HG02870 (cell line): ENCODE data around the gene LCE2D.
"Not testable (repeated sequence)": the region's sequence is repeated elsewhere in the genome, so short reads cannot be mapped to it uniquely, and the experiment has no call there.

Source experiments
- ATAC-seq: cut with Tn5 transposase; IDR thresholded peaks from one replicate; pipeline ENCODE4 v1.9.1; 2021; ENCODE audit warnings: mild to moderate bottlenecking, moderate library complexity; ENCODE audit not compliant: unreplicated experiment

The LCE2D gene

GRCh38 chr1:152663098-152663497, at the start of gene LCE2D:
Gene LCE2D (plus strand): TSS chr1:152663380. CDS start chr1:152664106, 726 bp downstream.
- ATAC-seq = no peak

- ATAC-seq = no peak
Observed at GRCh38 chr1:152613511-152613910, 49.7 kb upstream of the LCE2D start, which contains the start of gene LCE3B. Gene LCE3B (plus strand): TSS chr1:152613811. CDS start chr1:152613811, 0 bp downstream.

GRCh38 chr1:152621993-152622392, 41.2 kb upstream of the LCE2D start:
- no peak for ATAC-seq

GRCh38 chr1:152622803-152623202, 40.4 kb upstream of the LCE2D start, which contains the start of gene LCE3A:
Gene LCE3A (minus strand): TSS chr1:152623103. CDS start chr1:152623103, 0 bp downstream.
- no peak for ATAC-seq

- ATAC-seq = no peak
Observed at GRCh38 chr1:152623203-152623844, 39.9 kb upstream of the LCE2D start.

DNA sequence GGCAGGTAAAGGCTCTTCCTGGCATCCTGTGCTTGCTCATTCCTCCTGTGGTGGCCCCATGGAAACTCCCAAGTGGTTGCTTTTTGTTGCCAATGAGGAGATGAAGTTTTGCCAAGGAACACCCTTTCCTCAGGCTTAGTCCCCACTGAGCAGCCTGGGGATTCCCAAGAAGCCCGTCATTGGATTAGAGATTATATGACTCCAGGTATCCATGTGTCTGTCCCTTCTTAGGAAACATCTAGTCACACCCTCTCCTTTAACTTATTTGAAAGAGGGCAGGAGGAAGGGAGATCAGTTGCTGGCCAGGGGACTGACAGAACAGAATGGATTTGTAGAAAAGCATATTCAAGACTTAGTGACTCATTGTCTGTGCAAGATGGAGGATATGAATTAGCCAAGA, 36.4 kb upstream of the LCE2D start:
- ATAC-seq = no peak

DNA sequence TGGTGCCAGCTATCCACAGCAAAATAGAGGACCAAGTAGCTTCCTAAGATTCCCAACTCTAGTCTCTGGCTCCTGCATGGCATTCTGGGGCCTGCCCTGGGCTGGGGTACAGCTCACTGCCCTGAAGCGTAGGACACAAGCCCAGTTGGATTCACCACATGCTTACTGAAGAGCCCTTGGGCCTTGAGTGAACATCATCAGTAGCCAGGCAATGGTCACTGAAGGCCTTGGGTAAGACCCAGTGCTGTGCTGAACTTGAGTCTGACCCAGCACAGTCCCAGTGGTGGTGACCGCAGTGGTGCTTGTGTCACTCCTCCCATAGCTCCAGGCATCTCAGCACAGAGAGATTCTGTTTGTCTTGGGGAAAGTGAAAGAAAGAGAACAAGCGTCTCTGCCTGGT, 32.6 kb upstream of the LCE2D start:
- ATAC-seq = no peak

DNA sequence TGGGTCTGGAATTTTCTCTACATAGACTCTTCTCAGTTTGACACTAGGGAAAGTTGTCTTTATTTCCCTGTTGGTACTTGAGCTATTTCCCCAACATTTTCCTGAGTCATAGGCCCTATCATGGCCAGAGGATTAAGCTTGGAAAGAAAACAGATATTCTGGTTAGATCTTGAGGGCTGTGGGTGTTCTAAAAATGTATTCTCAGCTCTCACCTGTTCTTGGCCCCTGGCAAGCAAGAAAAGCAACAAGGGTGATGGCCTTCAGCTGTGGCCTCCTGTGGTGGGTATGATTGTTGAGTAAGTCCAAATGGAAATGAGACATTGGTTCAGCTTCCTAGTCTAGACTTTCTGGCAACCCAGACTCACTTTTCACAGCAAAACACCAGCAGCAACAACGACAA, 22.8 kb upstream of the LCE2D start:
- ATAC-seq = no peak

DNA sequence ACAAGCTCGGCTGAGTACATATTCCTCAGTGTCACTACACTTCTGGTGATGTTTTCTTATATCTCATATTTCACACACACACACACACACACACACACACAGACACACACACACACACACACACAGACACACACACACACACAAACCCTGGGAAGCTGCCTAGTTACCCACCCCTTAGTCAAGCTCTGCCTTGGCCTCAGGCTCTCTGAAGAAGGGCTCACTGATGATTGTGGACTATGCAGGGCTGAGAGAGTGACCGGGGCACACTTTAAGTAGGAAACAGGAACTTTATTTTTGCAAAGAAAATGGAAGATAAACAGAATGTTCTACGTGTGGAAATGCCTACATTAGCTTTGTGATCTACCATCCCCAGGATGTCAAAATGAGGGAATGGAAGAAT, 19.2 kb upstream of the LCE2D start:
- ATAC-seq = no peak

DNA sequence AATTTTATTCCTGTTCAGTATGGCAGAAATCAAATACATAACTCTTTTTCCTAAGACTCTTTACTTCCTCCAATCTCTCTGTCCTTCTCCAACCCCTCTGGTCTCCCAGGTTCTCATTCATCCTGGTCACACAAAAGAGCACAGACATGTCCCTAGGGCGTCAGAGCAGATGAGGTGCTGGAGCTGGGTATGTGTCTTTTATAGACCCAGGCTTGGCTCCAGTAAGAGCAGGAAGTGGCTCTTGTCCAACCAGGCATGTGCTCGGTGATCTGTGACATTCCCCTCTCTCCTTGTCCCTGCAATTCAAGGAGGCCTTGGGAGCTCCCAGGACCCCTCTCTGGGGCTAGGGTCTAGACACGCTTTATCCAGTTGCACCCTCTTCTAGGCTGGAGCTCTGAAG, 18.0 kb upstream of the LCE2D start:
- no peak for ATAC-seq

DNA sequence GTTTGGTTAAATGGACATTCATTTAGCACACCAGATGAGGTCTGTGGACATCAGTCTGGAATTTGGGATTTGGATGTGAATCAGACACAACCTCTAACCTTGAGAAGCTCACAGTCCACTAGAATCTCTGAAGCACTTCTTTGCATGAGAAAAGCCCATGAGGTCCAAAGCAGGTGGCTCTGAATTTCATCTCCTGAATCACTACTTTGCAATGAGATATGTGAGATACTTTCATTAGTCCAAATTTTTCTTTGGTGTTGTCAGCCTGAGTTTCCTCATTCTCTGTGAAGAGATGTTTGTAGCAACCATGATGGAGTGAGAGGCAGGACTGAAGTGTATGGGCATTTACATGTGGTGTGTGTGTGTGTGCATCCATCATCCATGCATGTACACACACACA, 16.5 kb upstream of the LCE2D start:
- ATAC-seq = no peak

DNA sequence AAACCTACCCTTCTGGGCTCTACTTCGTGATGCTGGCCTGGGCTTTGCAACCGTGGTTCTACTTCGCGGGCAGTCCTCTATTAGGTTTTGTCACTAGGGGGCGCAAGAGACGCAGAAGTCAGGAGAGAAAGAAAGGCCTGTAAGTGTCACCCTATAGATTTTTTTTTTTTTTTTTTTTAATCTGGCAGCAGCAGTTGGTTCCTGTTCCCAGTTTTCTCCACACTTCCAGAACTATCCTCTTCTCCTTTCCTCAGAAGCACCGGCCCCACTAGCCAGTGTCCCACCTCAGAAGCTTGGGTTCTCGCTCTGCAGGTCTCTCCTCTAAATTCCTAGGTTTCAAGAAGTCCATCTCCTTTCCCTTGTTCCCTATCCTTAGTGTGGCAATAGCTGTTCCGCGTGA, 9.1 kb upstream of the LCE2D start:
- ATAC-seq = no peak

DNA sequence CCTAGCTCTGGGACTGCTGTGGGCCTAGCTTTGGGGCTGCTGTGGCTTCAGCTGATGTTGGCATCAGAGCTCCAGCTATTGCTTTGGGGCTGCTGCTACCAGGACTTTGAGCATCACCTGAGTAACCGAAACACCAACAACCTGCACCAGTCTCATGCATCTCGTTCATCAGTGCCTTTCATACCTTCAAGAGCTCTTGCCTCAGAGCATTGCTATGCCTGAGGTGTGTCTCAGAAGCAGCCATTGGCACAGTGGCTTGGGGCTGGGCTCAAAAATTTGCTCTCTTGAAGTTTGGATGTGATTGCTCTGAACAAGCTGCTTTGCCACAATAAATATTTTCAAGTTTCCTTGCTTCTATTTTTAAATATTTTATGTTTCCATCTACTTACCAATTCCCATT, 6.7 kb upstream of the LCE2D start:
- no peak for ATAC-seq

DNA sequence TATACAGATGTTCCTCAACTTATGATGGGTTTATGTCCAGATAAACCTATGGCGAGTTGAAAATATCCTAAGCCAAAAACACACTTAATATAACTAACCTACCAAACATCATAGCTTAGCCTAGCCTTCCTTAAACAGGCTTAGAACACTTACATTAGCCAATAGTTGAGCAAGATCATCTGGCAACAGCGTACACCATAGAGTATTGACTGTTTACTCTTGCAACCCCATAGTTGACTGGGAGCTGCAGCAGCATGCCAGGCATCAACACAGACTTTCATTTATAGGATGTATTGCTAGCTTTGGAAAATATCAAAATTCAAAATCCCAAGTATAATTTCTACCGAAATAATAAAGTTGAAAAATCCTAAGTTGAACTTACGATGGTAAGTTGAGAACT, 5.5 kb upstream of the LCE2D start:
- no peak for ATAC-seq

- ATAC-seq = no peak
Observed at GRCh38 chr1:152658649-152659048, 4.5 kb upstream of the LCE2D start.

DNA sequence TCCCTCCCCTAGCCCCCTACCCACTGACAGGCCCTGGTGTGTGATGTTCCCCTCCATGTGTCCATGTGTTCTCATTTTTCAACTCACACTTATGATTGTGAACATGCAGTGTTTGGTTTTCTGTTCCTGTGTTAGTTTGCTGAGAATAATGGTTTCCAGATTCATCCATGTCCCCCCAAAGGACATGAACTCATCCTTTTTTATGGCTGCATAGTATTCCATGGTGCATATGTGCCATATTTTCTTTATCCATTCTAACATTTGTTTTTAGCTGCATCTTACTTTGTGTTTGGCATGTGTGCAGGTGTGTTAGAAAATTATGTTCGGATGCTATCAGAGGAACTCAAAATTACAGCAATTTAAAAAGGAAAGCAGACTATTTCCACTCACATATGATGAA, 3.0 kb downstream of the LCE2D start:
- ATAC-seq = not testable (repeated sequence)

- ATAC-seq = no peak
Observed at GRCh38 chr1:152667648-152668047, 4.5 kb downstream of the LCE2D start.

DNA sequence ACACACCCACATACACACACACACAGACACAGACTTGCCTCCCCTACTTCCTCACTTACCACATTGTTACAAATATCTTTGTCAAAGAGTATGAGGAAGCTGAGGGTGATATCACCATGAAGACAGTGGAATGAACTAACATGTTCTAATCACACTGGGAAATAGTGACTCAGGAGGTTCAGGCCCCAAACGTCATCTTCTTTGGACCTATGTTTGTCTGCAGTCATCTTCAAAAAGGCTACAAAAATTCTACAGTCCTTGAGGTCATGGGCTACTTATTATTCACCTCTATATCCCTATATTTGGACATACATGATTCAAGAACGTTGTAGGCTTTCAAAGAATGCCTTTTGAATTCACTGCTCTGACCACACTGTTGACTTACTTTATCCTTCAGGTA, 9.8 kb downstream of the LCE2D start:
- no peak for ATAC-seq

GRCh38 chr1:152674983-152675382, 11.8 kb downstream of the LCE2D start, which contains the start of gene LCE2C:
Gene LCE2C (plus strand): TSS chr1:152675279. CDS start chr1:152676016, 737 bp downstream.
- not testable (repeated sequence) for ATAC-seq

DNA sequence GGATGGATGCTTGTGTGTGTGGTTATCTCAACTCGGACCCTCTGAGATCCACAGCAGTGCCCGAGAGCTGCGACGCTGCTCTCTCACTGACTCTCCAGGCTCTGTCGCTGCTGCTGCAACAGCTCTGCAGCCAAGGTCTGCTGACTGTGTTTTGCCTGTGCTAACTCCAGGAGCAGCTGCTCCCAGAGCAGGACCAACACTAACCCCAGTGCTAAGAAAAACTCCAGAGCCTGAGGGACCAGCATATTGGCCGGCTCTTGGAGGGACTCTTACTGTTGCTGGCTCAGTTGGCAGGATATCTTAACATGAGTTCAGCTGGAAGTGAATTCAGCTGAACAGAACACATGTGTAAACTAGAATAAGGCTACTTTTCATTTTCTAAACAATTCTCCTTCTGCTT, 16.3 kb downstream of the LCE2D start:
- no peak for ATAC-seq

GRCh38 chr1:152681616-152682015, 18.4 kb downstream of the LCE2D start:
- ATAC-seq = no peak

GRCh38 chr1:152683846-152684245, 20.7 kb downstream of the LCE2D start:
- no peak for ATAC-seq

GRCh38 chr1:152685823-152686222, 22.6 kb downstream of the LCE2D start, which contains the start of gene LCE2B:
Gene LCE2B (plus strand): TSS chr1:152686123. CDS start chr1:152686844, 721 bp downstream.
- not testable (repeated sequence) for ATAC-seq
